Activated T-helper 1 cell treated with anti-CD3 and anti-CD28 coated beads, Interleukin-12 subunit alpha, Interleukin-12 subunit beta, Interleukin-2, Interleukin-4 antibody, amounts not matched to agents 30 ng/mL and 10 ng/mL and 1 ng/mL, durations not matched to agents 14 hours and 24 hours and 36 hours (primary cell): ENCODE data around the gene TCEANC2. TPM values are rescaled to one million over a fixed set of nuclear protein-coding genes. Genes with fewer than 3 reads are reported as not detected.
"Not testable (repeated sequence)": the region's sequence is repeated elsewhere in the genome, so short reads cannot be mapped to it uniquely, and the experiment has no call there.

Experiments
- DNase-seq: peaks from one replicate; pipeline ENCODE4 v3.0.0; 2021; ENCODE audit warnings: low spot score
- H3K27ac Mint-ChIP-seq: one replicate; pipeline ENCODE4 v1.8.0; 2021; ENCODE audit warnings: mild to moderate bottlenecking, mixed read lengths
- H3K27me3 Mint-ChIP-seq: one replicate; pipeline ENCODE4 v1.8.0; 2022; ENCODE audit warnings: mild to moderate bottlenecking, moderate library complexity, mixed read lengths; ENCODE audit not compliant: insufficient read depth
- H3K36me3 Mint-ChIP-seq: one replicate; pipeline ENCODE4 v1.8.0; 2021; ENCODE audit warnings: low read depth, mixed read lengths
- H3K4me1 Mint-ChIP-seq: one replicate; pipeline ENCODE4 v1.8.0; 2021; ENCODE audit warnings: low read depth, mixed read lengths
- H3K4me3 Mint-ChIP-seq: one replicate; pipeline ENCODE4 v1.8.0; 2021; ENCODE audit warnings: mild to moderate bottlenecking, moderate library complexity, mixed read lengths
- H3K9me3 Mint-ChIP-seq: one replicate; pipeline ENCODE4 v1.8.0; 2021; ENCODE audit warnings: mixed read lengths
- intact Hi-C: fragments of 100-400 bp; cut with micrococcal nuclease; formaldehyde crosslinking; loops from one replicate; pipeline ENCODE4 v1.15.1; 2024
- total RNA-seq: library from RNA; stranded (reverse); gene quantifications from 2 replicates; pipeline ENCODE4 v1.2.3, GENCODE V29; 2022

The TCEANC2 gene
- total RNA-seq, 1 donor from 2014 or later: 12.0 TPM

GRCh38 chr1:54014009-54014629 lies 39.3 kb upstream of the TCEANC2 start:
- intact Hi-C loops: no loop called here
- H3K9me3 Mint-ChIP-seq: no peaks in the 10 kb centered on the region
- no peaks in the 10 kb centered on the region for H3K36me3 Mint-ChIP-seq
- no peaks in the 10 kb centered on the region for H3K4me1 Mint-ChIP-seq
- peaks cover 2% of the 10 kb centered on the region for H3K27me3 Mint-ChIP-seq
- no peak overlapping the region for H3K27ac Mint-ChIP-seq
- no peak for DNase-seq
- no peak overlapping the region for H3K4me3 Mint-ChIP-seq

GRCh38 chr1:54016343-54017282 lies 36.8 kb upstream of the TCEANC2 start:
- Mint-ChIP-seq H3K4me1 (no peaks in the 10 kb centered on the region), H3K9me3 (no peaks in the 10 kb centered on the region), H3K27ac (no peak overlapping the region), H3K4me3 (no peak overlapping the region), H3K36me3 (no peaks in the 10 kb centered on the region), H3K27me3 (peaks cover 2% of the 10 kb centered on the region)
- DNase-seq: no peak
- intact Hi-C loops: no loop called here

GRCh38 chr1:54017979-54018378 lies 35.4 kb upstream of the TCEANC2 start, which contains the start of gene LDLRAD1:
Gene LDLRAD1, minus strand, starts transcription at chr1:54018186. Its CDS starts 74 bp downstream, at chr1:54018112.
- no peaks in the 10 kb centered on the region for H3K36me3 Mint-ChIP-seq
- intact Hi-C loops: no loop called here
- no peak within 1 kb of the TSS for H3K27ac Mint-ChIP-seq
- no peaks in the 10 kb centered on the region for H3K9me3 Mint-ChIP-seq
- H3K4me1 Mint-ChIP-seq: no peaks in the 10 kb centered on the region
- H3K27me3 Mint-ChIP-seq: no peaks in the 10 kb centered on the region
- no peak within 1 kb of the TSS for H3K4me3 Mint-ChIP-seq
- DNase-seq: no peak

GRCh38 chr1:54018635-54019034 lies 34.8 kb upstream of the TCEANC2 start:
- DNase-seq: no peak
- H3K4me3 Mint-ChIP-seq: no peak overlapping the region
- H3K9me3 Mint-ChIP-seq: no peaks in the 10 kb centered on the region
- no peaks in the 10 kb centered on the region for H3K36me3 Mint-ChIP-seq
- H3K27ac Mint-ChIP-seq: no peak overlapping the region
- intact Hi-C loops: no loop called here
- no peaks in the 10 kb centered on the region for H3K27me3 Mint-ChIP-seq
- no peaks in the 10 kb centered on the region for H3K4me1 Mint-ChIP-seq

GRCh38 chr1:54019562-54020176 lies 33.7 kb upstream of the TCEANC2 start:
- DNase-seq, H3K9me3 Mint-ChIP-seq, intact Hi-C loops, H3K4me3 Mint-ChIP-seq, H3K27ac Mint-ChIP-seq, H3K4me1 Mint-ChIP-seq, H3K27me3 Mint-ChIP-seq, H3K36me3 Mint-ChIP-seq: not testable (repeated sequence)

- H3K36me3 Mint-ChIP-seq: peaks cover 2% of the 10 kb centered on the region
- no peaks in the 10 kb centered on the region for H3K4me1 Mint-ChIP-seq
- no peaks in the 10 kb centered on the region for H3K27me3 Mint-ChIP-seq
- DNase-seq: no peak
- no peaks in the 10 kb centered on the region for H3K9me3 Mint-ChIP-seq
- H3K4me3 Mint-ChIP-seq: no peak overlapping the region
- intact Hi-C loops: no loop called here
- H3K27ac Mint-ChIP-seq: no peak overlapping the region
Measured at GRCh38 chr1:54024358-54024757, 29.1 kb upstream of the TCEANC2 start.

- H3K27me3 Mint-ChIP-seq, DNase-seq, intact Hi-C loops, H3K36me3 Mint-ChIP-seq, H3K9me3 Mint-ChIP-seq, H3K27ac Mint-ChIP-seq, H3K4me1 Mint-ChIP-seq, H3K4me3 Mint-ChIP-seq: not testable (repeated sequence)
Measured at GRCh38 chr1:54024811-54025210, 28.6 kb upstream of the TCEANC2 start.

- Mint-ChIP-seq H3K4me1 (no peaks in the 10 kb centered on the region), H3K36me3 (peaks cover 13% of the 10 kb centered on the region), H3K27ac (no peak overlapping the region), H3K27me3 (no peaks in the 10 kb centered on the region), H3K4me3 (no peak overlapping the region), H3K9me3 (no peaks in the 10 kb centered on the region)
- intact Hi-C loops: no loop called here
- DNase-seq: no peak
Measured at GRCh38 chr1:54027848-54028247, 25.6 kb upstream of the TCEANC2 start.

- Mint-ChIP-seq H3K4me3 (no peak overlapping the region), H3K36me3 (peaks cover 13% of the 10 kb centered on the region), H3K9me3 (no peaks in the 10 kb centered on the region), H3K27me3 (no peaks in the 10 kb centered on the region), H3K27ac (no peak overlapping the region), H3K4me1 (no peaks in the 10 kb centered on the region)
- DNase-seq: no peak
- intact Hi-C loops: no loop called here
Measured at GRCh38 chr1:54028306-54029251, 24.8 kb upstream of the TCEANC2 start.

- DNase-seq: no peak
- intact Hi-C loops: no loop called here
- H3K9me3 Mint-ChIP-seq: no peaks in the 10 kb centered on the region
- H3K27ac Mint-ChIP-seq: no peak overlapping the region
- no peaks in the 10 kb centered on the region for H3K4me1 Mint-ChIP-seq
- H3K27me3 Mint-ChIP-seq: no peaks in the 10 kb centered on the region
- H3K4me3 Mint-ChIP-seq: no peak overlapping the region
- peaks cover 36% of the 10 kb centered on the region for H3K36me3 Mint-ChIP-seq
Measured at GRCh38 chr1:54037476-54037875, 15.9 kb upstream of the TCEANC2 start.

GRCh38 chr1:54041806-54042205 lies 11.6 kb upstream of the TCEANC2 start:
- Mint-ChIP-seq H3K4me3 (no peak overlapping the region), H3K27me3 (no peaks in the 10 kb centered on the region), H3K4me1 (no peaks in the 10 kb centered on the region), H3K36me3 (peaks cover 36% of the 10 kb centered on the region), H3K27ac (no peak overlapping the region), H3K9me3 (no peaks in the 10 kb centered on the region)
- intact Hi-C loops: no loop called here
- DNase-seq: no peak

- Mint-ChIP-seq H3K27ac (no peak overlapping the region), H3K9me3 (no peaks in the 10 kb centered on the region), H3K36me3 (peaks cover 22% of the 10 kb centered on the region), H3K4me1 (no peaks in the 10 kb centered on the region), H3K27me3 (no peaks in the 10 kb centered on the region), H3K4me3 (no peak overlapping the region)
- no peak for DNase-seq
- intact Hi-C loops: no loop called here
Measured at GRCh38 chr1:54045496-54045895, 7.9 kb upstream of the TCEANC2 start.
